NT2/D1 (cell line): Measurements from ENCODE around the gene MRPS22.

Experiments used
- DNase-seq: peaks from one replicate; pipeline ENCODE4 v3.0.0-alpha.2; 2011; ENCODE audit warnings: low read depth, low spot score
- H3K27me3 ChIP-seq: 2 replicates; pipeline ENCODE4 v1.6.0; 2011; ENCODE audit warnings: mild to moderate bottlenecking; ENCODE audit not compliant: insufficient read length, insufficient read depth
- H3K36me3 ChIP-seq: 2 replicates; pipeline ENCODE4 v1.6.1; 2011; ENCODE audit warnings: mild to moderate bottlenecking, low read length, mixed read lengths; ENCODE audit not compliant: insufficient read depth, insufficient read length
- H3K4me1 ChIP-seq: 2 replicates; pipeline ENCODE4 v1.5.1; 2011; ENCODE audit not compliant: insufficient read depth, insufficient read length
- H3K4me3 ChIP-seq: 2 replicates; pipeline ENCODE4 v1.5.1; 2011; ENCODE audit warnings: low read depth; ENCODE audit not compliant: insufficient read length
- H3K9ac ChIP-seq: 2 replicates; pipeline ENCODE4 v1.6.0; 2011; ENCODE audit warnings: low read depth; ENCODE audit not compliant: insufficient read length
- H3K9me3 ChIP-seq: 2 replicates; pipeline ENCODE4 v1.5.1; 2011; ENCODE audit warnings: mild to moderate bottlenecking, low read length; ENCODE audit not compliant: insufficient read depth
- SUZ12 ChIP-seq: IDR thresholded peaks from 2 replicates; pipeline ENCODE4 v1.6.1; 2011; ENCODE audit not compliant: insufficient read length, insufficient read depth; ENCODE audit errors: extremely low read depth
- YY1 ChIP-seq: IDR thresholded peaks from 2 replicates; pipeline ENCODE4 v1.6.1; 2011; ENCODE audit not compliant: insufficient read length, insufficient read depth
- ZNF274 ChIP-seq: IDR thresholded peaks from 2 replicates; pipeline ENCODE4 v1.6.1; 2011; ENCODE audit warnings: mild to moderate bottlenecking, low read depth, low read length

MRPS22 gene

DNA sequence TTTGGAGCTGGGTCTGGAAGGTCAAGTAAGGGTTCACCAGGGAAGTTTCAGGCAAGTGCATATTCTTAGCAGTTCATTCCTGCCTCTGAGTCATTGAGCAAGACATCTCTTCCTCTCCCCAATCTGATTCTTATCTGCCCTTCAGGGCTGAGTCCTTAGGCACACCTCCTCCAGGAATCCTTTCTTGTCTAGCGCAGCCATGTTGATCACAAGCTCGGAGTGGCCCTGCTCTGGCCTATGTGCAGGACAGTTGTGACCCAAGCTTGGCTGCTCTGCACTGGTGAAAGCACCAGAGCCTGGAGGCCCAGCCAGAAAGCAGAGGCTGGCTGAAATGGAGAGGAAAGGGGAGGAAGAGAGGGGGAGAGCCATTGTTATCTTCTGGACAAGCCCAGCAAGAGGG, 30.9 kb upstream of the MRPS22 start:
- no peak overlapping the region for H3K4me3 ChIP-seq
- no peaks in the 10 kb centered on the region for H3K9me3 ChIP-seq
- no peak overlapping the region for H3K9ac ChIP-seq
- no peaks in the 10 kb centered on the region for H3K27me3 ChIP-seq
- H3K36me3 ChIP-seq = no peaks in the 10 kb centered on the region
- TF ChIP-seq ZNF274 (no peak), YY1 (no peak), SUZ12 (no peak)
- DNase-seq = no peak
- H3K4me1 ChIP-seq = peaks cover 10% of the 10 kb centered on the region

DNA sequence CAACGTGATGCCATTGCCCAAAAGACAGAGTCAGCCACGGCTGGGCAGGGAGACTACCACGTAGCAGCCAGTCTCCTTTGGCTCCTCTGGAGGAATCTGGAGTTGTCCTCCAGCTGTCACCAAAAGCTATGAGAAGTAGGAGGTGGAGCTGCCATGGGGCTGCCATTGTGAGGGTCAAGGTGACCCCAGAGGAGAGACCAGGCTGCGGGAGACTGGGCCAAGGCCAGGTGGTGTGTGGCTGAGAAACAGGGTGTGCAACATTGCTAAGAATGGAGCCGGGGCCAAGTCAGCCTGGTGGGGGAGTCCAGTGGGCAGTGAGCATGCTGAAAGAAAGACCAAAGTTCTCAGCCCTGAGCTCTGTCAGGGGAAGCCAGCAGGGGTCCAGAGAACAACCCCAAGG, 29.9 kb upstream of the MRPS22 start:
- H3K4me3 ChIP-seq = no peak overlapping the region
- no peak overlapping the region for H3K9ac ChIP-seq
- H3K4me1 ChIP-seq = peaks cover 10% of the 10 kb centered on the region
- no peaks in the 10 kb centered on the region for H3K36me3 ChIP-seq
- DNase-seq = no peak
- no peaks in the 10 kb centered on the region for H3K9me3 ChIP-seq
- no peaks in the 10 kb centered on the region for H3K27me3 ChIP-seq
- TF ChIP-seq SUZ12 (no peak), YY1 (no peak), ZNF274 (no peak)

DNA sequence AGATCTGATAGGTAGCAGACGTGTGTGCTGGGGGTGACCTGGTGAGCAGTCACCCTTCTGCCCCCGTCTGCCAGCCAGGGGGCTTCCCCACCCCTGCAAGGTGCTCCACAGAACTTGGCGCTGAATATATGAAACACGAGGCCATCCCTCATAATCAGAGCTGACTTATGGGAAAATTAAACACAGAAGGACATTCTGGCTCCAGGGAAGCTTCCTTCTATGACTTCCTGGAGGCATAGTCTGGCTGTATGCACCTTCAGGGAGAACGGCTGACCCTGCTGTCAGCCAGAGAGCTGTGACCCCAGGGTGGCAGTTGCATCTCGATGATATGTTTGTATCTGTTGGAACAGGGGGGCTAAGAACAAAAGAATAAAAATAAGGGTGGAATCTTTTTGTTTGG, 26.6 kb upstream of the MRPS22 start:
- no peak overlapping the region for H3K9ac ChIP-seq
- peaks cover 10% of the 10 kb centered on the region for H3K4me1 ChIP-seq
- no peak overlapping the region for H3K4me3 ChIP-seq
- no peaks in the 10 kb centered on the region for H3K9me3 ChIP-seq
- DNase-seq = no peak
- no peaks in the 10 kb centered on the region for H3K27me3 ChIP-seq
- no peaks in the 10 kb centered on the region for H3K36me3 ChIP-seq
- TF ChIP-seq YY1 (no peak), ZNF274 (no peak), SUZ12 (no peak)

DNA sequence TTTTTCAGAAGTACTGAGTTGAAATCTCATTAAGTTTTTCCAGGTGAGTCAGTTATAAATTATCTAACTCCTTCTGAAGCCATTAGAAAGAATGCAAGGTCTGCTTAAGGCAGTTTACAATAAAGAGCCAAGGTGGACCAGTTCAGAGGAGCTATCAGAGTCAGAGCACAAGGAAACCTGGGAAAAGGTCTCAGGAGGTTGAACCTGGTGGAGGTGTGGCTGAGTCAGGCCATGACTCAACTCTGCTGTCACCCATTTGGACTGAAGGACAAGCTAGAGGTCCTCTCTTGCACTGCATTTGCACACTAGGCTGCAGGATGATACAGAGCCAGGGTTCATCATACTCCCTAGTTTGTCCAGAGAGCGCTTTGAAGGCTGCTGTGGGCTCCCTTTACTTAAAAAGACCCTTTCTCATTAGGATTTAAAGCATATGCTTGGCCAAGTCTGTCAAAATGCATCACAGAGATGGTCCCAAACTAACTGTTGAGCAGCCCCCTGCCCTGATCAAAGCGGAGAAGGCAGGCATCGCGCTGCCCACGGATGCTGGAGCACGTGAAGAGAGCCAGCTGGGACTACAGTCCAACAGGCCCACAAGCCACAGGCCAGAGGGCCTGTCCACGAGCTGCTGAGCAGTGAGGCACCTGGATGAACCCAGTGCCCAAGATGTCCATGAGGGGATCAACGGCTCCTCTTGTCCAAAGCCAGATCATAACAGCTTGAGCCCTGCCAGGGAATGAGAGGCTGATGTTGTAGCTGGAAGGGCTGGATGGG, 26.0 kb upstream of the MRPS22 start:
- Histone ChIP-seq H3K9ac (no peak overlapping the region), H3K27me3 (no peaks in the 10 kb centered on the region), H3K36me3 (no peaks in the 10 kb centered on the region), H3K4me1 (peaks cover 7% of the 10 kb centered on the region), H3K4me3 (no peak overlapping the region), H3K9me3 (no peaks in the 10 kb centered on the region)
- DNase-seq = no peak
- TF ChIP-seq SUZ12 (no peak), YY1 (no peak), ZNF274 (no peak)

DNA sequence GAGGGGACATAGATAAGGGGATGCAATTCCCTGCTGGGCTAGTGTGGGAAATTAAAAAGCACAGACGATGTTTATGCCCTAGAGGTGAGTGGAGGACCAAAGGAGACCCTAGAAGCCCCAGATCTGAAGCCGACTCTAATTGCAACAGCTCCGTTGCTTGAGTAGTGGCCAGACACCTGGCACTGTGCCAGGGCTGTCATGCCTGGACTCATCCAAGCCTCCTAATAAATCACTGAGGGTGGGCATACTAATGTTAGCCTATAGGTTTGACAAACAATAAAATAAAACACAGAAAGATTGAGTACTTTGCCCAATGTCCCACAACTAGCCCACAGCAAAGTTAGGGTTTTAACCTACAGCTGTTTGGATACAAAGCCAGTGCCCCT, 25.4 kb upstream of the MRPS22 start:
- no peak for TF ChIP-seq ZNF274
- TF ChIP-seq YY1 = no peak
- no peak for TF ChIP-seq SUZ12
- peaks cover 3% of the 10 kb centered on the region for H3K4me1 ChIP-seq
- H3K27me3 ChIP-seq = no peaks in the 10 kb centered on the region
- no peak overlapping the region for H3K4me3 ChIP-seq
- no peaks in the 10 kb centered on the region for H3K9me3 ChIP-seq
- no peak overlapping the region for H3K9ac ChIP-seq
- no peaks in the 10 kb centered on the region for H3K36me3 ChIP-seq
- DNase-seq = no peak

DNA sequence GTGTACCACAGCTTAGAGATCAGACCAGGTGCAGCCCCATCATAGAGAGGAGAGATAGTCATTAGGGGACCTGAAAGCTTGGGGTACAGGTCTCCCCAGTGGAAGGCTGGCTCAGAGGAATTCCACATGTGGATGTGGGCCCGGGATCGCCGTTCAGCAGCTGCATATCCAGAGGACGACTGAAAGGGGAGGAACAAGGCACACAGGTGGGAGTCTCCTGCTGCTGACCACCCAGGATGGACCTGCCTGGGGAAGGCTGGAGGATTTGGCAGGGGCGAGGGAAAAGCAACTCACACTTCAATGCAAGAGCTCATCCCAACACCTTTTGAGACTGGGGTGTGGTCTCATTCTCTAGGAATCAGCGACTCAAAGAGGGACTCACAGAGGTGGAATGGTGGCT, 25.0 kb upstream of the MRPS22 start:
- Histone ChIP-seq H3K36me3 (no peaks in the 10 kb centered on the region), H3K9me3 (no peaks in the 10 kb centered on the region), H3K4me1 (peaks cover 3% of the 10 kb centered on the region), H3K4me3 (no peak overlapping the region), H3K27me3 (no peaks in the 10 kb centered on the region), H3K9ac (no peak overlapping the region)
- no peak for TF ChIP-seq SUZ12
- no peak for TF ChIP-seq ZNF274
- TF ChIP-seq YY1 = no peak
- DNase-seq = no peak

DNA sequence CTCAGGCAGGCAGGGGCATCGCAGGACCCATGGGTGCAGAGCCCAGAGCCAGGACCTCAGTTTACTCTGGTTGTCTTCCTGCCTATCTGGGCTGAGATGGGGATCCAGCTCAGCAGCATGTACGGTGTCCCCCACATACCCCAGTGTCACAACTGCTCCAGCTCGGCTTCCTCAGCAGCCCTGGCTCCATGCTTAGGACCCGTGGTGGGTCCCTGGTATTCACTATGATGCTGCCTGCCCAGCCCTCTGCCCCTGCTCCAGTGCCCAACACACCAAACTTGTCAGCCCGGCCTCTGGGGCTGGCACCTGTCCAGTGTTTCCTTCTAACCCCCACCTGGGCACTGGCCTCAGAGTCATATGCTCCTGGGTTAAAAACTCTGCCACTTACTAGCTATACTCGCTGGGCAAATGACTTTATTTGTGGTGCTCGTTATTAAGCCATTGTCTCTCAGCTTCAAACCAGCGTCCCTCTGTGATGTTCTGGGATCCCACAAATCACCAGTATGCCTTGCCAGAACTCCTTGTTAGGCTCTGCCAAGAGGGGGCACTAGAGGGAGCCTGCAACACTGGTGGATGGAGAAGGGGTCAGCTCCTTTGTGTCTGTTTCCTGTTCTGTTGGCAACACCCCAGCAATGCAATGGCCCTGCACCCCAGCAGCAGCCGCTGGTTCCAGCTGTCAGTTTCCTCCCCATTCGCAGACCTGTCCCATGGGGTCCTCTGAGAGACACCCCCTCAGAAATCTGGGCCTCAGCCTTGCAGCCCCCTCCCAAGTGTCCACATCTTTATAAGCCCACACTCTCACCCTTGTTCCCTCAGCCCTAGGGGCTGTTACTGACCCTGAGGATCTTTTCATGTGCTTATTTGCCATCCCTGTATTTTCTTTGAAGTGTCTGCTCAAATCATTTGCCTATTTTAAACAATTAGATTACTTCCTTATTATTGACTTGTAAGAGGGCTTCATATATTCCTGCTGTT, 24.1 kb upstream of the MRPS22 start:
- H3K4me1 ChIP-seq = no peaks in the 10 kb centered on the region
- no peaks in the 10 kb centered on the region for H3K27me3 ChIP-seq
- H3K9ac ChIP-seq = no peak overlapping the region
- H3K4me3 ChIP-seq = no peak overlapping the region
- H3K9me3 ChIP-seq = no peaks in the 10 kb centered on the region
- peak; percentile 36 for DNase-seq
- TF ChIP-seq ZNF274 (no peak), SUZ12 (no peak), YY1 (no peak)
- H3K36me3 ChIP-seq = no peaks in the 10 kb centered on the region
